HG02943 (cell line): ENCODE measurements around the gene THAP8.
A peak's percentile ranks its signal among the peaks of the same experiment; 100 is the strongest.

Experiments
- ATAC-seq: cut with Tn5 transposase; IDR thresholded peaks from one replicate; pipeline ENCODE4 v1.9.1; 2021; ENCODE audit warnings: mild to moderate bottlenecking, low read depth, moderate library complexity; ENCODE audit not compliant: unreplicated experiment

Gene THAP8

GRCh38 chr19:36003284-36003683, 50.8 kb downstream of the THAP8 start:
- ATAC-seq, result no peak

- ATAC-seq, result no peak
Observed at GRCh38 chr19:36001605-36002004, 52.5 kb downstream of the THAP8 start.

GRCh38 chr19:35996777-35997176, 57.3 kb downstream of the THAP8 start:
- no peak for ATAC-seq

- peak; percentile 75 for ATAC-seq
Observed at GRCh38 chr19:35995048-35995993, 58.8 kb downstream of the THAP8 start, which contains the start of gene SDHAF1. TSS of gene SDHAF1 (plus strand) at chr19:35995188. CDS start at chr19:35995275, 87 bp downstream.

- no peak for ATAC-seq
Observed at GRCh38 chr19:35993923-35994598, 60.0 kb downstream of the THAP8 start.

- no peak for ATAC-seq
Observed at GRCh38 chr19:35992907-35993765, 60.9 kb downstream of the THAP8 start.

- ATAC-seq, result no peak
Observed at GRCh38 chr19:35991731-35992450, 62.2 kb downstream of the THAP8 start.

- no peak for ATAC-seq
Observed at GRCh38 chr19:35990771-35991730, 63.0 kb downstream of the THAP8 start.

- no peak for ATAC-seq
Observed at GRCh38 chr19:35990156-35990555, 63.9 kb downstream of the THAP8 start.

- ATAC-seq, result no peak
Observed at GRCh38 chr19:35988824-35989223, 65.3 kb downstream of the THAP8 start.

- no peak for ATAC-seq
Observed at GRCh38 chr19:35987571-35987896, 66.6 kb downstream of the THAP8 start.

GRCh38 chr19:35986664-35987570, 67.2 kb downstream of the THAP8 start:
- no peak for ATAC-seq

- no peak for ATAC-seq
Observed at GRCh38 chr19:35986111-35986510, 68.0 kb downstream of the THAP8 start.
